GM18520 (cell line): ENCODE data around the gene BNC2.

Source experiments
- ATAC-seq: cut with Tn5 transposase; IDR thresholded peaks from one replicate; pipeline ENCODE4 v1.9.1; 2021; ENCODE audit not compliant: unreplicated experiment

BNC2 gene

GRCh38 chr9:16817002-16817401 lies 53.5 kb downstream of the BNC2 start:
- ATAC-seq = no peak

- ATAC-seq = no peak
Measured at GRCh38 chr9:16816011-16816410, 54.5 kb downstream of the BNC2 start.

GRCh38 chr9:16815079-16815478 lies 55.4 kb downstream of the BNC2 start:
- ATAC-seq = no peak

- ATAC-seq = no peak
Measured at GRCh38 chr9:16813838-16814237, 56.6 kb downstream of the BNC2 start.

GRCh38 chr9:16811987-16812685 lies 58.3 kb downstream of the BNC2 start:
- ATAC-seq = no peak

- ATAC-seq = no peak
Measured at GRCh38 chr9:16809912-16810610, 60.4 kb downstream of the BNC2 start.

GRCh38 chr9:16806674-16807073 lies 63.8 kb downstream of the BNC2 start:
- no peak for ATAC-seq

GRCh38 chr9:16803648-16804047 lies 66.8 kb downstream of the BNC2 start:
- ATAC-seq = no peak

- no peak for ATAC-seq
Measured at GRCh38 chr9:16801871-16802466, 68.5 kb downstream of the BNC2 start.

- ATAC-seq = no peak
Measured at GRCh38 chr9:16796304-16796825, 74.1 kb downstream of the BNC2 start.

- no peak for ATAC-seq
Measured at GRCh38 chr9:16794871-16795639, 75.4 kb downstream of the BNC2 start.

GRCh38 chr9:16794103-16794502 lies 76.4 kb downstream of the BNC2 start:
- no peak for ATAC-seq

GRCh38 chr9:16787724-16788123 lies 82.7 kb downstream of the BNC2 start:
- no peak for ATAC-seq

GRCh38 chr9:16784002-16784401 lies 86.5 kb downstream of the BNC2 start:
- no peak for ATAC-seq

- no peak for ATAC-seq
Measured at GRCh38 chr9:16782490-16782889, 88.0 kb downstream of the BNC2 start.

- no peak for ATAC-seq
Measured at GRCh38 chr9:16775330-16775729, 95.1 kb downstream of the BNC2 start.

- no peak for ATAC-seq
Measured at GRCh38 chr9:16773617-16774016, 96.9 kb downstream of the BNC2 start.

GRCh38 chr9:16773116-16773515 lies 97.4 kb downstream of the BNC2 start:
- ATAC-seq = no peak

- ATAC-seq = no peak
Measured at GRCh38 chr9:16771356-16771755, 99.1 kb downstream of the BNC2 start.

GRCh38 chr9:16769291-16769690 lies 101.2 kb downstream of the BNC2 start:
- ATAC-seq = no peak

GRCh38 chr9:16768816-16769215 lies 101.7 kb downstream of the BNC2 start:
- ATAC-seq = no peak
